GM21447 (cell line): ENCODE measurements around the gene BUB1B.

Experiments
- ATAC-seq: cut with Tn5 transposase; IDR thresholded peaks from one replicate; pipeline ENCODE4 v1.9.1; 2021; ENCODE audit not compliant: unreplicated experiment

The BUB1B gene

GRCh38 chr15:40239693-40240618, 79.1 kb downstream of the BUB1B start:
- ATAC-seq, result no peak

DNA sequence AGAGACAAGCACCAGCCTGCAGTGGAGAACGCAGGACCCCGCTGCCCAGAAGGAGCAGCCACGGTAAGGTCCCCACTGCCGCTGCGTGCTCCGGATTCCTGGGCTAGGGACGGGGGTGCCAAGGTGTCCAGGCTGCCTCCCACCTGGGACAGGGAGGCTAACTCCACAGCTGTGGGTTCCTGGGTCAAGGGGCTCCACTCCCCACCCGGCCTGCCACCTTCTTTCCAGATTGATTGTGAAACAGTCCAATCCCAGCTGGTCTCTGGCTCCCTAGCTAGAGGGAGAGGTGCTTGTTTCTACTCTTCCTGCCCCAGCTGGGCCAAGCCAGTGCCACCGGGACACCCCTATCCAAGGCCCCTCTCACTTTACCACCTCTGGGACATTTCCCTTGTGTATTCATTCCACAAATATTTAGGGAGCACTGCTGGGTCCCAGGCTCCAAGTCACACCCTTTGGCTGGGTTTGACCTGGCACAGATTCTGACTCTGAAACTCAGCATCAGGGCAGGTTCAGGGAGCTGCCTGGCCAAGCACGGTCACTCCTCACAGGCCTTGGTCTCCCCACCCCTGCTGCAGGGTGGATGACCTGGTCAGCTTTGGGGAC, 79.9 kb downstream of the BUB1B start:
- no peak for ATAC-seq

DNA sequence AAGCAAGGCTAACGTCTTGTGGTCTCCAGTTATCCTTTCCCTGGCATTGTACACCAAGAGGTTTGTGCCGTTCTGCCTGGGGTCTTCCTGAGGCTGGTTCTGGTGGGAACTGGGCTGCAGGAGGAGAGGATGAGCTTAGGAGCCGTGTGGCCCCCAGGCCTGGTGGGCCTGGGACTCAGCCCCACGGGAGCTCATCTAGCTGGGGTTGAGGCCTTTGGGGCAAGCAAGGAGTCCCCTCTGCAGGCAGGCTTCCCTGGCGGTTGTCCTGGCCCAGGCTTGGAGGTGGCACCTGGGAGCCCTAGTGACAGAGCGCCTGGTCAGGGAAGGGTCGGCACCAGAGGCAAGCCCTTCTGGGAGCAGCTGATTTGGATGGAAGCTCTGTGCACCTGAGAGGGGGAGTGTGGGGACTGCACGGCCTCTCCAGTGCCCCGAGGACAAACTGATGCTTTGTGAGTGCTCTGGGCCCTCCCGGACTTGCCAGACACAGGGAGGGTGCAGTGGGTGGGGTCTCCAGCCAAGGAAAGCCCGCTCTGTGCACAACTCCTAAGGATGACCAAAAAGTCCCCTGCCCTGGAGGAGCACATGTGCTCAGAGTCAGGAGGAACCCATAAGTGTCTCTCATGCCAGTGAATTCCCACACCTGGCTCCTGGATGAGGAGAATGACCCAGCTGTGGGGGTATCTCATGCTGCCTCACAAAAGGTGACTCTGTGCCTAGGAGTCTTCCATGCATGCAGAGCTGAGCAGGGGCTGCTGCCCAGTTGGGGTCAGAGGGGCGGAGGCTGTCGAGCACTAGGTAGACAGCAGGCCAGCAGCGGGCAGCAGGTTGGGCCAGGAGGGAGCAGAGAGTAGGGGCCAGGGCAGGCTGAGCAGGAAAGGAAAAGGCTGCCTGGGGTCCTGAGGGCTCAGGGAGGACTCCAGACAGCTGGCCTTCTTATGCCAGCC, 80.7 kb downstream of the BUB1B start:
- no peak for ATAC-seq

GRCh38 chr15:40242213-40242599, 81.3 kb downstream of the BUB1B start:
- no peak for ATAC-seq

DNA sequence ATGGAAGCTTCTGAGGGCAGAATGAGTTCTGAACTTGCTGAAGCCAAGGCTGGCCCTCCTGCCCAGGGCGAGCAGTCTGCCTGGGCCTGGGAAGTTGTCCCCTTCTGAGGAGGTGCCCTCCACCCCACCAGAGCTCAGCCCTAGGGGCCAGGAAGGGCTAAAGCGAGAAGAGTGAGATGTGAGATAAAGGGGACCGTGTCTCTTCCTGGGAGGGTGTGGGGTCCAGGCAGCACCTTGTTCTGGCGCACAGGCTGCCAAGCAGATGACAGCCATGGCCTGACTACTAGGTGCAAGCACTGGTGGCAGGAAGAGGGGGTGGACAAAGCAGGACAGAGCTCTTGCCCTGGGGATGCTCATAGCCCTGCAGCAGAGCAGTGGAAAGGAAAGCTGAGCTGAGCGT, 81.7 kb downstream of the BUB1B start:
- no peak for ATAC-seq

GRCh38 chr15:40243126-40243810, 82.4 kb downstream of the BUB1B start:
- no peak for ATAC-seq

- ATAC-seq, result no peak
Measured at GRCh38 chr15:40244961-40245523, 84.2 kb downstream of the BUB1B start.

GRCh38 chr15:40245666-40246450, 85.0 kb downstream of the BUB1B start:
- ATAC-seq, result no peak

GRCh38 chr15:40246496-40247280, 85.8 kb downstream of the BUB1B start:
- no peak for ATAC-seq

DNA sequence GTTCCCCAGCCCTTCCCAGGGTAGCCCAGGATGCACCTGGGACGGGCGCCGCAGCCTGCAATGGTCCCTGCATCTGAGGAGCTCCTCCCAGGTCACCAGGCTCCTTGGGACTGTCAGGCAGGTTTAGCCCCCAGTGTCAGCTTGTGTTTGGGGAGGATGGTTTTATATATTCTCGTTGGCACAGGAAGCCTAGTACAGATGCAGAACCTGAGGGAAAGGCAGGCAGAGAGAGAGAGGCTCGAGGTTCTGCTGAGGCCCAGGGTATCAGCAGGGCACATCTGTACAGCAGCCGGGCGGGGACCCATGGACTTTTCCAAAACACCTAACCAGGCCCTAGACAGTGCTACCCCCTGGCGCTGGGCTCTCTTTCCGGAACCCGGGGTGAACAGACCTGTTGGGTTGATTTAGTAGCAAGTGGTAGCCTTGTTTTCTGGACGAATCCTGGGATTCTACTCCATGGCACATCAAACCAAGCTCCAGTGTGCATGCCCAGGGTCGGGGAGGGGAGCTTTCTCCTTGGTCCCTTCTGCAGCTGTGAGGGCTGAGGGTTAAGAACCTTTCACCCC, 86.6 kb downstream of the BUB1B start:
- no peak for ATAC-seq

- ATAC-seq, result no peak
Measured at GRCh38 chr15:40248006-40248783, 87.3 kb downstream of the BUB1B start.

- no peak for ATAC-seq
Measured at GRCh38 chr15:40249477-40250303, 88.8 kb downstream of the BUB1B start.

GRCh38 chr15:40250304-40250656, 89.4 kb downstream of the BUB1B start:
- ATAC-seq, result no peak

- no peak for ATAC-seq
Measured at GRCh38 chr15:40250771-40251483, 90.1 kb downstream of the BUB1B start.

DNA sequence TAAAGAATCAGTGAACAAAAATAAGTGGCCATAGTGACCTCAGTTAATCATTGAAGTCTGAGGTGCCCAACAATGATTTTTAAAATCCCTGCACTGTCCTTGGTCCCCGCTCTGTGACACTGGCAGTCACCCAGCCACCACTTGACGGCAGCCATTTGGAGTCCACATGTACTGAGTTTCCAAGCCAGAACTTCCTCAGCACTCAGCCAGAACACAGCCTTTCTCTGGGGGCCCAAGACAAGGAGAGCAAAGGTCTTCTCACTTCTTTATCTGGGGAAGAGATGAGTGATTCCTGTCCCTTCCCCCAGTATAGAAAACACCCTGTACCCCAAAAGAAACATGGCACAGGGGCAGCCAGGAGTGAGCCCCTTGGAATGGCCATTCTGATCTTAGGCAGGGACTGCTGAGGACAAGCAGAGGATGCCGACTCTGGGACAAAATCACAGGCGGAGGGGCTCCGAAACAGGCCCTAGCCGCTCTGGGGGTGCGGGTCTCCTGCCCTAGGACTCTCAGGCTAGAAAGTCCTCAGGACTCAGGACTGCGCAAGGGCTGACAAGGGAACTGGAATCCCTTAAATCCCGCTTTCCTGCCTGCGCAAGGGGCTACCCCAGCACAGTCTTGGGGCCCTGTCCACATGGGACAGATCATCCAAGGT, 90.7 kb downstream of the BUB1B start:
- no peak for ATAC-seq

- no peak for ATAC-seq
Measured at GRCh38 chr15:40252141-40252437, 91.2 kb downstream of the BUB1B start.
